H1 (cell line): ENCODE data around the gene COL1A1. TPM values are rescaled to one million over a fixed set of nuclear protein-coding genes. Genes with fewer than 3 reads are reported as not detected.

Experiments used
- CTCF ChIA-PET: fragments of 300-600 bp; sonication (Branson Sonifier 250); formaldehyde crosslinking; loops from one replicate; lab custom pipeline; 2021; ENCODE audit not compliant: partially characterized antibody; lab: Charles Lee
- POLR2A ChIA-PET: fragments of 300-600 bp; sonication (Branson Sonifier 250); formaldehyde crosslinking; loops from one replicate; lab custom pipeline; 2021; ENCODE audit warnings: inconsistent platforms; ENCODE audit not compliant: partially characterized antibody; lab: Charles Lee
- DNase-seq, 2 experiments: peaks; one replicate each; pipeline versions ENCODE4 v3.0.0 to v3.0.0-alpha.2; 2010 to 2022; ENCODE audit warnings: low spot score in 2 of 2, low read depth in 1 of 2, mixed read lengths in 1 of 2
- FAIRE-seq: peaks from 2 replicates; lab custom pipeline; 2011; peaks lifted over from hg19 to GRCh38; lab: Jason Lieb, UNC
- H2AFZ ChIP-seq: 2 replicates; pipeline ENCODE4 v1.8.1; 2012; ENCODE audit warnings: low read length, inconsistent platforms
- H2AK5ac ChIP-seq: 2 replicates; pipeline ENCODE4 v1.6.1; 2013; ENCODE audit warnings: low read depth, low read length
- H2BK120ac ChIP-seq: replicated peaks from 2 replicates; pipeline ENCODE3; 2013; ENCODE audit warnings: low read depth, low read length, inconsistent platforms
- H2BK12ac ChIP-seq: 2 replicates; pipeline ENCODE4 v1.6.1; 2013; ENCODE audit warnings: low read depth, low read length
- H2BK15ac ChIP-seq: 2 replicates; pipeline ENCODE4 v1.6.1; 2013; ENCODE audit warnings: low read length
- H2BK20ac ChIP-seq: 2 replicates; pipeline ENCODE4 v1.6.1; 2013; ENCODE audit warnings: low read length
- H2BK5ac ChIP-seq: 2 replicates; pipeline ENCODE4 v1.6.1; 2013; ENCODE audit warnings: low read depth, low read length
- H3K14ac ChIP-seq: 2 replicates; pipeline ENCODE4 v1.6.1; 2013; ENCODE audit warnings: inconsistent platforms; ENCODE audit not compliant: insufficient read length
- H3K18ac ChIP-seq: 2 replicates; pipeline ENCODE4 v1.6.1; 2013; ENCODE audit warnings: low read length; ENCODE audit errors: extremely low read depth
- H3K23ac ChIP-seq: 2 replicates; pipeline ENCODE4 v1.6.1; 2013; ENCODE audit warnings: inconsistent platforms; ENCODE audit not compliant: insufficient read length
- H3K23me2 ChIP-seq: 2 replicates; pipeline ENCODE4 v1.6.1; 2013; ENCODE audit warnings: low read depth, low read length
- H3K27ac ChIP-seq: 2 replicates; pipeline ENCODE4 v1.6.1; 2011; ENCODE audit warnings: low read depth, low read length, inconsistent platforms
- H3K27me3 ChIP-seq, 4 experiments: replicated peaks in 1 of 4; 1 replicate in 1 of 4; 2 replicates in 3 of 4; pipeline versions ENCODE4 v1.6.1 to v1.8.1; 2011 to 2013; ENCODE audit warnings: low read length in 3 of 4, mild to moderate bottlenecking in 3 of 4, inconsistent platforms in 2 of 4, mixed read lengths in 2 of 4, moderate library complexity in 1 of 4; ENCODE audit not compliant: control insufficient read depth in 3 of 4, insufficient read depth in 3 of 4; ENCODE audit errors: extremely low read depth in 1 of 4
- H3K36me3 ChIP-seq, 4 experiments: 2 replicates each; pipeline versions ENCODE4 v1.6.1 to v1.8.1; 2011 to 2013; ENCODE audit warnings: mild to moderate bottlenecking in 4 of 4, low read length in 3 of 4, moderate library complexity in 2 of 4, control low read depth in 1 of 4, inconsistent platforms in 1 of 4; ENCODE audit not compliant: insufficient read depth in 4 of 4, control insufficient read depth in 2 of 4
- H3K4ac ChIP-seq: replicated peaks from 2 replicates; pipeline ENCODE3; 2013; ENCODE audit warnings: low read length, low read depth, mixed read lengths, inconsistent platforms; ENCODE audit not compliant: insufficient read length
- H3K4me1 ChIP-seq, 4 experiments: replicated peaks in 1 of 4; 1 replicate in 1 of 4; 2 replicates in 3 of 4; pipeline versions ENCODE4 v1.6.1 to v1.8.1; 2011 to 2013; ENCODE audit warnings: low read length in 3 of 4, inconsistent platforms in 2 of 4, mixed read lengths in 1 of 4; ENCODE audit not compliant: insufficient read depth in 4 of 4, control insufficient read depth in 3 of 4
- H3K4me2 ChIP-seq, 2 experiments: 2 replicates each; pipeline versions ENCODE4 v1.6.1 to v1.8.1; 2011 to 2013; ENCODE audit warnings: low read depth in 2 of 2, low read length in 2 of 2, control low read depth in 1 of 2, inconsistent platforms in 1 of 2, mild to moderate bottlenecking in 1 of 2; ENCODE audit not compliant: insufficient read depth in 1 of 2
- H3K4me3 ChIP-seq, 4 experiments: fragments of 200-600, 300-600 bp in 1 of 4; sonication (generic), shearing (Covaris generic), sonication (Bioruptor Twin) in 1 of 4; 2 replicates each; pipeline versions ENCODE4 v1.5.1 to v1.8.1; 2011 to 2016; ENCODE audit warnings: low read length in 4 of 4, low read depth in 3 of 4, control low read depth in 2 of 4, inconsistent platforms in 2 of 4, mild to moderate bottlenecking in 2 of 4, mixed read lengths in 1 of 4, moderate library complexity in 1 of 4; ENCODE audit not compliant: insufficient read depth in 2 of 4; ENCODE audit errors: extremely low read depth in 1 of 4
- H3K56ac ChIP-seq: replicated peaks from 2 replicates; pipeline ENCODE3; 2013; ENCODE audit warnings: low read depth, mild to moderate bottlenecking, mixed read lengths, low read length, inconsistent platforms; ENCODE audit not compliant: insufficient read length
- H3K79me1 ChIP-seq: 2 replicates; pipeline ENCODE4 v1.6.1; 2013; ENCODE audit warnings: low read depth, low read length, control low read depth
- H3K79me2 ChIP-seq, 2 experiments: 2 replicates each; pipeline versions ENCODE4 v1.6.1 to v1.8.1; 2012 to 2013; ENCODE audit warnings: low read length in 2 of 2, mild to moderate bottlenecking in 2 of 2, inconsistent platforms in 1 of 2; ENCODE audit not compliant: insufficient read depth in 2 of 2, control insufficient read depth in 1 of 2
- H3K9ac ChIP-seq, 4 experiments: replicated peaks in 1 of 4; 1 replicate in 1 of 4; 2 replicates in 3 of 4; pipeline versions ENCODE4 v1.6.1 to v1.8.1; 2011 to 2013; ENCODE audit warnings: low read depth in 3 of 4, low read length in 3 of 4, control low read depth in 2 of 4, mild to moderate bottlenecking in 2 of 4, moderate library complexity in 2 of 4, inconsistent platforms in 1 of 4; ENCODE audit errors: extremely low read depth in 1 of 4
- H3K9me3 ChIP-seq, 2 experiments: 2 replicates each; pipeline versions ENCODE4 v1.6.1 to v1.8.1; 2012 to 2013; ENCODE audit warnings: mild to moderate bottlenecking in 2 of 2, moderate library complexity in 2 of 2, control low read depth in 1 of 2, inconsistent platforms in 1 of 2, low read depth in 1 of 2, low read length in 1 of 2, mixed read lengths in 1 of 2; ENCODE audit not compliant: insufficient read depth in 2 of 2
- H4K20me1 ChIP-seq, 2 experiments: replicated peaks in 1 of 2; 2 replicates each; pipeline versions ENCODE3 to v1.8.1; 2011 to 2013; ENCODE audit warnings: inconsistent platforms in 2 of 2, low read length in 2 of 2, mild to moderate bottlenecking in 1 of 2; ENCODE audit not compliant: insufficient read depth in 2 of 2, control insufficient read depth in 1 of 2
- H4K5ac ChIP-seq: 2 replicates; pipeline ENCODE4 v1.6.1; 2013; ENCODE audit warnings: low read length, low read depth, mixed read lengths, inconsistent platforms; ENCODE audit not compliant: insufficient read length
- H4K8ac ChIP-seq: 2 replicates; pipeline ENCODE4 v1.8.0; 2013; ENCODE audit warnings: mild to moderate bottlenecking, moderate library complexity, low read length, inconsistent platforms; ENCODE audit not compliant: insufficient read depth; ENCODE audit errors: extremely low read depth
- H4K91ac ChIP-seq: replicated peaks from 2 replicates; pipeline ENCODE3; 2013; ENCODE audit warnings: low read length, mixed read lengths, inconsistent platforms; ENCODE audit not compliant: insufficient read length
- CBX8 ChIP-seq: fragments of 300-800, 300-1000 bp; sonication (generic); IDR thresholded peaks from 2 replicates; pipeline ENCODE4 v1.7.1; 2016; ENCODE audit warnings: low read depth, low read length, borderline replicate concordance
- CREB1 ChIP-seq: IDR thresholded peaks from 2 replicates; pipeline ENCODE4 v1.6.1; 2012; ENCODE audit warnings: inconsistent platforms
- GABPA ChIP-seq: IDR thresholded peaks from 2 replicates; pipeline ENCODE4 v1.6.1; 2011; ENCODE audit warnings: mild to moderate bottlenecking, low read length, moderate library complexity, borderline replicate concordance; ENCODE audit not compliant: insufficient read depth
- HDAC2 ChIP-seq, 2 experiments: fragments of 300-600 bp in 1 of 2; sonication (generic) in 1 of 2; IDR thresholded peaks; 2 replicates each; pipeline ENCODE4 v1.6.1; 2011 to 2012; ENCODE audit warnings: low read depth in 2 of 2, low read length in 2 of 2, mild to moderate bottlenecking in 2 of 2, moderate library complexity in 2 of 2, borderline replicate concordance in 1 of 2, inconsistent platforms in 1 of 2
- HDAC6 ChIP-seq: IDR thresholded peaks from one replicate; pipeline ENCODE4 v1.7.1; 2012; ENCODE audit warnings: low read depth, mild to moderate bottlenecking, inconsistent platforms, low read length, moderate library complexity
- JUND ChIP-seq: IDR thresholded peaks from 2 replicates; pipeline ENCODE4 v1.6.1; 2011; ENCODE audit warnings: mild to moderate bottlenecking, improper control_type of control experiment, low read length
- KDM4A ChIP-seq: IDR thresholded peaks from one replicate; pipeline ENCODE4 v1.7.1; 2012; ENCODE audit warnings: low read depth, mild to moderate bottlenecking, moderate library complexity, low read length, inconsistent platforms; ENCODE audit not compliant: severe bottlenecking
- KDM5A ChIP-seq: fragments of 200-600 bp; IDR thresholded peaks from 2 replicates; pipeline ENCODE4 v1.7.1; 2012; ENCODE audit warnings: mild to moderate bottlenecking, low read length, inconsistent platforms, mixed read lengths
- NANOG ChIP-seq: IDR thresholded peaks from 2 replicates; pipeline ENCODE4 v1.6.1; 2011; ENCODE audit warnings: low read length, low read depth, mild to moderate bottlenecking, inconsistent platforms; ENCODE audit not compliant: insufficient read depth, poor library complexity, severe bottlenecking
- NRF1 ChIP-seq: IDR thresholded peaks from 2 replicates; pipeline ENCODE4 v1.6.1; 2011; ENCODE audit warnings: mild to moderate bottlenecking, low read depth, low read length, improper control_type of control experiment
- POLR2A ChIP-seq, 2 experiments: IDR thresholded peaks; 1 replicate in 1 of 2; 2 replicates in 1 of 2; pipeline ENCODE4 v1.6.1; 2011; ENCODE audit warnings: low read depth in 2 of 2, low read length in 2 of 2, mild to moderate bottlenecking in 2 of 2; ENCODE audit errors: control extremely low read depth in 1 of 2
- POLR2AphosphoS5 ChIP-seq: IDR thresholded peaks from 2 replicates; pipeline ENCODE4 v1.6.1; 2011; ENCODE audit warnings: low read depth, low read length
- WGBS, 2 experiments: shearing (Covaris generic) in 1 of 2; methylation state at CpG; one replicate each; pipeline versions ENCODE4 v1.1.6 to v1.1.7; 2013 to 2015; ENCODE audit warnings: low lambda C conversion rate in 2 of 2, mixed read lengths in 2 of 2, inconsistent platforms in 1 of 2, low coverage in 1 of 2, missing lambda C conversion rate in 1 of 2; ENCODE audit not compliant: insufficient replicate concordance in 2 of 2, insufficient coverage in 1 of 2, insufficient read length in 1 of 2; ENCODE audit errors: extremely low coverage in 1 of 2, missing lambda C conversion rate in 1 of 2; 5-methylcytosine and 5-hydroxymethylcytosine counted together
- polyA plus RNA-seq, 7 experiments: library from polyadenylated mRNA; depleted of rRNA in 3 of 7; stranded (reverse) in 5 of 7; unstranded in 2 of 7; fragments of >200 nt in 5 of 7; fragments of 200-250 nt in 2 of 7; gene quantifications; 1 replicate in 5 of 7; 2 replicates in 1 of 7; 4 replicates in 1 of 7; pipeline versions ENCODE4 v1.2.1 to v1.2.3, GENCODE V29; 2011 to 2013; ENCODE audit warnings: missing spikeins in 2 of 7, mixed read lengths in 2 of 7
- total RNA-seq: library from RNA; stranded (reverse); fragmentation: NEBNext Ultra II Directional; extraction: Animal tissue kit (Norgen Biotek cat#: 25700); gene quantifications from 2 replicates; pipeline ENCODE4 v1.2.1, GENCODE V29; 2021

Gene COL1A1
- total and polyA plus RNA-seq, 2 of the 8 experiments (the other 6 are each of a cell fraction or from before 2014, with no cell fraction given): 14.1 to 80.4 TPM

DNA sequence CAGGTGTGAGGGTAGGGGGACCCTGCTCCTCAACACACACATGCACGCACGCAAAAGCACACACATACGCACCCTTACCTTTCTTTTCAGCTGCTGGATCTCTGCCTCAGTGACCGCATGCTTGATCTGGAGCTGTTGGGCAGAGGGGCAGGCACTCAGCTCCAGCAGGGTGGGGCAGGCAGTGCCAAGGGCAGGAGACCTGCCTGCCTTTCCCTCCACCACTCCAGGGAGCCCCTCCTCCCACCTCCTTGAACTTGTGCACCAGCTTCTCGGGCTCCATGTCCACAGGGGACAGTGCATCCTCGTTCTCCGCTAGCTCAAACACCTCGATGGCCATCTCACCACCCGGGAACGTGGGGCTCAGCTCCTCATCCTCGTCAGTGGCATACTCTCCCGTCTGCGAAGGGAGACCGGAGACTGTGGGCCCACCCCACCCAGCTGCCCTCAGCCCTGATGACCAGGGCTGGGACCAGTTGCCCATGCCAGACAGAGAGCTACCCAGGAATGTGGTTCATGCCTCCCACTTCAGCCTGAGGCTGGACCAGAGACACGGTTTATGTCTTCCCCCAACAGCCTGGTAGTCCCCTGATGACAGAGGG is 62.1 kb downstream of the COL1A1 start:
- H3K4me2 ChIP-seq: no peak overlapping the region
- no peak overlapping the region for H2BK120ac ChIP-seq
- no peak overlapping the region for H3K9ac ChIP-seq
- H3K23me2 ChIP-seq: no peaks in the 10 kb centered on the region
- H3K4me1 ChIP-seq: peaks cover under 1 to 11% (median 5%) of the 10 kb centered on the region in 4 experiments; a peak in 5 of 7 replicates
- H2BK15ac ChIP-seq: no peak overlapping the region
- no peak overlapping the region for H2BK5ac ChIP-seq
- no peak overlapping the region for H3K23ac ChIP-seq
- no peak for FAIRE-seq
- no peak for DNase-seq
- H3K27me3 ChIP-seq: no peaks in the 10 kb centered on the region
- H2BK12ac ChIP-seq: no peak overlapping the region; the same call in 1 of the 2 replicates
- H2BK20ac ChIP-seq: no peak overlapping the region
- no peak overlapping the region for H2AK5ac ChIP-seq
- H4K91ac ChIP-seq: no peak overlapping the region
- no peak overlapping the region for H4K5ac ChIP-seq
- H3K56ac ChIP-seq: no peak overlapping the region
- no peaks in the 10 kb centered on the region for H3K79me1 ChIP-seq
- no peak overlapping the region for H3K27ac ChIP-seq
- ChIA-PET POLR2A (interaction anchor here (0.8 to 1.1 kb wide), 2 partner anchors 11 kb away, joined by 3 read pairs; no protein-coding TSS in a partner anchor), CTCF (interaction anchor here (0.5 to 21.6 kb wide), 26 partner anchors 3 to 223 kb away, joined by 3 to 299 read pairs (median 6); partner anchors contain the start of genes COL1A1, ITGA3, PDK2 and PPP1R9B)
- H4K20me1 ChIP-seq: peaks cover 0 to 10% of the 10 kb centered on the region in 2 experiments
- H3K79me2 ChIP-seq: no peaks in the 10 kb centered on the region
- WGBS, 2 experiments: 85% methylated on average over 15 of the region's 15 CpGs; no CpG with 5 or more reads in 1 of the 2 experiments
- H3K36me3 ChIP-seq: peaks cover 3 to 14% (median 13%) of the 10 kb centered on the region in 4 experiments; a peak in 5 of 8 replicates
- H3K4me3 ChIP-seq: no peak overlapping the region
- H4K8ac ChIP-seq: no peak overlapping the region
- H3K14ac ChIP-seq: no peak overlapping the region
- H3K18ac ChIP-seq: no peak overlapping the region
- H2AFZ ChIP-seq: no peak overlapping the region
- H3K4ac ChIP-seq: no peak overlapping the region
- H3K9me3 ChIP-seq: no peaks in the 10 kb centered on the region
- TF ChIP-seq KDM4A (no peak), CBX8 (no peak), KDM5A (no peak), CREB1 (no peak), NANOG (no peak), POLR2A (IDR thresholded peaks at IDR 0.05; ENCODE audit: control extremely low read depth in 1 of 2, low read depth in 2 of 2, low read length in 2 of 2) (no peak), HDAC2 (IDR thresholded peaks at IDR 0.05; ENCODE audit: borderline replicate concordance in 1 of 2, low read depth in 2 of 2, low read length in 2 of 2) (no peak), POLR2AphosphoS5 (no peak), NRF1 (no peak), JUND (no peak), GABPA (no peak), HDAC6 (no peak)
